ENCODE data around the gene PRR11.
"Not testable (repeated sequence)": the region's sequence is repeated elsewhere in the genome, so short reads cannot be mapped to it uniquely, and the experiment has no call there.

Gene PRR11

DNA sequence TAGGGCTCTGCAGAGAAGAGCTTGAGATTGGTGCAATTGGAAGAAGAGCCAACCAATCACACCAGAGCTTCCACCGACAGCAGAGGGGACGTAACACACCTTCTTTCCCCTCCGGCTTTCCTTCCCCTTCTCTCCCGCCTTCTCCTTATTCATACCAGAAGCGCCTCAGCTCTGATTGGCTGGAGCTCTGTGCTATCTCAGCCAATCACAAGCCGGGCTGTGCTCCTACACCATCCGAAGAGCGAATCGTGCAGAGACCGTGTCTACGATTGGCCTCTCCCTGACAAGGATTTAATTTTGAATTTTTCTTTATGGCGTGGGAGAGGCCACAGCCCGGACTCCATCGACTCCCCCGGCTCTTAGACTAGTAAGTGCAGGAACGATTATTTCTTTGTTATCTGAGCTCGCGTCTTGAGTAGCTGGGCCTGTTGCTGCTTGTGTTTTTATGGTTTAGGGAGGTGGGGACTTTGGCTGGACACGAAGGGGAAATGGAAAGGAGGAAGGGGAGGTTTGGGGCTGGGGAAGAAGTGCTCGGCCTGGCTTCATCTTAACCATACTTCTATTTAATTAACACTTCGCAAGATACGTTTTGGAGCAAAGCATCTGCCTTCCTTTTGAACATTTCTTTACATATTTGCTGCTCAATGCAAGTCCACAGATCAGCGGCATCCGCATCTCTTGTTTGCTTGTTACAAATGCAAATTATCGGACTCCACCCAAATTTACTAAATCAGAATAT is at the start of gene PRR11:
TSS of gene PRR11 (plus strand) at position 308 of the 739 bp plus-strand sequence. CDS start 14,007 bp downstream, outside the sequence.
- peak; percentile 99 for DNase-seq (ENCODE audit: low spot score)

DNA sequence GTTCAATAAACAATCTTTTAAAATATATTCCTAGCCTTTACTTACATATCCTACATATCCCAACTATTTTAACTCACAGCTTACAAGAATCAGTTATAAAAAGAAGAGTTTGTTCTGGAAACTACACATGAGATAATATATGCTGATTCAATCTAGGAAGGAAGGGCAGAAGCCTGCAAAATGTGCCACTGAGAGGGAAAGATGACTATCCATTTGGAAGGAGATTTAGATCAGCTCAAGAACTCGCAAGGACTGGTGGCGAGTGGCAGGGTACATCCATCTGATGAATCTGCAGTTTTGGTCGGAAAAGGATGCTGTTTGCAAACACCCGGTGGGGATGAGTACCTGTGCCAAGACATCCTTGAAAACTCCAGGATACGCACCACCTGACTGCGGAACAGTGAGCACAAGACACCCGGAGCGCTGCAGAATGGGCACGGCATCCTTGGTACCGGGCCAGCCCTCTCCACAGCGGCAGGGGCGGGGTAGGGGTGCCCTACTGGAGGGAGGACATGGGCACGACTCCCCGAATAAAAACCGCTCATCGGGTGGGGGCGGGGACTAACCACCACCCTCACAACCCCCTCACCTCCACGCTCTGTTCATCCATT is 49.6 kb upstream of the PRR11 start:
- DNase-seq (ENCODE audit: low spot score) = peak; percentile 70

- DNase-seq (ENCODE audit: low spot score) = peak; percentile 98
Observed at GRCh38 chr17:59106463-59107305, 48.9 kb upstream of the PRR11 start, which contains the start of gene TRIM37. TRIM37 (minus strand) TSS chr17:59106880; CDS start chr17:59106461, 419 bp downstream.

DNA sequence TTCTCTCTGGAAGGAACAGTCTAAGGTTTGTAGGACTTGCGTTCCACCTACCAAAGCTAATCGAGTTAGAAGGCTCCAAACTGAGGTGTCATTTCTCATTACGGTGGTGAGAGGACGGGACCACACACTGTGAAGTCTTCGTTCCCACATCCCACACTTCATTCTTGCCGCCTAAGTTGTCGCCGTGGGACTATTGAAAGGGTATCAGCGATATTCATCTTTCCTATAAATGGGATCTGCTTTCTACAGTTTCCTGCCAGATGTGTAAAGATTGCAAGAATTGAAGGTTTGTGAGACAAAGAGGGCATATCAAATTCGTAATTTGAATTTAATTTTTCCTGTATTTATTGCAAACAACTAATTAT is 48.3 kb upstream of the PRR11 start:
- no peak for DNase-seq (ENCODE audit: low spot score)

DNA sequence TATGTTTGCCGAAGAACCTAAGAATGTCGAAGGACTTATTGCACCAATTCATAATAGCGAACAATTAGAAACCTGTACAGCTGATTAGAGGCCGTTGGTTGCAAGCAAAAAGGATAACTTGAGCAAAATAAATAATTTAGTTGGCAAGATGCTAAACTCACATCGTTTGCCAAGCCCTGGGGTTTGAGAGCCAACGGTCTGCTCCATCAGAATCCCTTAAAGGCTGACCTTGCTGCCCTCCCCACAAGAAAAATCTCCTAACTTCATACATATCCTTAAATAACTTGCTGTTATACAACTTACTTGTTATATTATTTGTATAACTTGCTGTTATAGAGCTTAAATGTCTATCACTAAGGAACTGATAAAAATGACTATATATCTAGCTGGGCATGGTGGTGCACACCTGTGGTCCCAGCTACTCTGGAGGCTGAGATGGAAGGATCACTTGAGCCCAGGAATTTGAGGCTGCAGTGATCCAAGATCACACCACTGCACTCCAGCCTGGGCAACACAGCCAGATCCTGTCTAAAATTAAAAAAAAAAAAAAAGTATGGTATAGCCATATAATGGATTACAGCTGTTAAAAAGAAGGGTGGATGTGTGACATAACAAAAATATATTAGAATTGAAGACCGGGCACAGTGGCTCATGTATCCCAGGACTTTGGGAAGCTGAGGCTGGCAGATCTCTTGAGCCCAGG is 47.0 kb upstream of the PRR11 start:
- DNase-seq (ENCODE audit: low spot score) = no peak

- no peak for DNase-seq (ENCODE audit: low spot score)
Observed at GRCh38 chr17:59110973-59111372, 44.6 kb upstream of the PRR11 start.

DNA sequence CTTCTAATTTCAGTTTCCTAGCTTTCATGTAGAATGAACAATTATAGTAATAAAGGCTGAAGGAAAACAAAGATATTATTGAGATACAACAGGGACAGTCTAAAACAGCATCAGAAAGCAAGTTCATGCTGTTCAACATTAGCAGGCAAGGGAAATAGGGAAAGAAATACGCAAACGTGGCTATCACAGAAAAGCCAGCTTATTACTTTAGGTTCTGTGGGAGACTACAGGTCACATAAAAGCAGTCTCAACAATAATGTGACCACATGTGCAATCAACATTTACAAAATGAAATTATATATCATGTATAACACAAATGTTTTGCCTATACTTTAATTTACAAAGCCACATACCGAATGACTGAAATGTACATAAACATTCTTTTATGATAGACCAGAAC is 44.0 kb upstream of the PRR11 start:
- no peak for DNase-seq (ENCODE audit: low spot score)

GRCh38 chr17:59115474-59115873 is 40.1 kb upstream of the PRR11 start:
- no peak for DNase-seq (ENCODE audit: low spot score)

DNA sequence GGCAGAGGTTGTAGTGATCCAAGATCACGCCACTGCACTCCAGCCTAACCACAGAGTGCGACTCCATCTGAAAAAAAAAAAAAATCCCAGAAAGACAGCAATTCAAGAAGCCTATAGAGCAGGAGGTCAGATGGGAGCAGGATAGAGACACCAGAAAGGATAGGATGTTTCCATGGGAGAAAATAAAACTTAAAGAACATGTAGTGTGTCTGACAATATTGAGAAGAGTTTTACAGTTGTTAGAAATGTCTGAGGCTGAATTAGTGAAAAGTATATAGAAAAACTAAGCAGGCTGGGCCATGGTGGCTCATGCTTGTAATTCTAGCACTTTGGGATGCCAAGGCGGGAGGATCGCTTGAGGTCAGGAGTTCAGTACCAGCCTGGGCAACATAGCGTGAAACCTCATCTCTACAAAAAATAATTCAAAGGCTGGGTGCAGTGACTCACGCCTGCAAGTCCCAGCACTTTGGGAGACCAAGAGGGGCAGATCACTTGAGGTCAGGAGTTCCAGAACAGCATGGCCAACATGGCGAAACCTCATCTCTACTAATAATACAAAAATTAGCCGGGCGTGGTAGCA is 33.6 kb upstream of the PRR11 start:
- DNase-seq (ENCODE audit: low spot score) = no peak

GRCh38 chr17:59124665-59125064 is 30.9 kb upstream of the PRR11 start:
- no peak for DNase-seq (ENCODE audit: low spot score)

GRCh38 chr17:59126809-59127417 is 28.6 kb upstream of the PRR11 start:
- DNase-seq (ENCODE audit: low spot score) = no peak

DNA sequence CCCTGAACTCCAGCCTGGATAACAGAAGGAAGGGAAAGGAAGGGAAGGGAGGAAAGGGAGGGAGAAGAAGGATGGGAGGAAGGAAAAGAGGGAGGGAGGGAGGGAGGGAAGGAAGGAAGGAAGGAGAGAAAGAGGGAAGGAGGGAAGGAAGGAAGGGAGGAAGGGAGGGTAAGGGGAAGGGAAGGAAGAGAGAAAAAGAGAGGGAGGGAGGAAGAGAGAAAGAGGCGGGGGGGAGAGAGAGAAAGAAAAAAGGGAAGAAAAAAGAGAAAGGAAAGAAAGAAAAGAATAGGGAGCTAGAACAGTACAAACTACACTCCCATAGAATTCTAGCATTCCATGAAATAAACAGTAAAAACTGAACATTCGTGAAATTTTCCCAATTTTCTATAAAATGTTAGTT is 25.7 kb upstream of the PRR11 start:
- no peak for DNase-seq (ENCODE audit: low spot score)

- no peak for DNase-seq (ENCODE audit: low spot score)
Observed at GRCh38 chr17:59131131-59131530, 24.4 kb upstream of the PRR11 start.

- not testable (repeated sequence) for DNase-seq (ENCODE audit: low spot score)
Observed at GRCh38 chr17:59138339-59138738, 17.2 kb upstream of the PRR11 start.

DNA sequence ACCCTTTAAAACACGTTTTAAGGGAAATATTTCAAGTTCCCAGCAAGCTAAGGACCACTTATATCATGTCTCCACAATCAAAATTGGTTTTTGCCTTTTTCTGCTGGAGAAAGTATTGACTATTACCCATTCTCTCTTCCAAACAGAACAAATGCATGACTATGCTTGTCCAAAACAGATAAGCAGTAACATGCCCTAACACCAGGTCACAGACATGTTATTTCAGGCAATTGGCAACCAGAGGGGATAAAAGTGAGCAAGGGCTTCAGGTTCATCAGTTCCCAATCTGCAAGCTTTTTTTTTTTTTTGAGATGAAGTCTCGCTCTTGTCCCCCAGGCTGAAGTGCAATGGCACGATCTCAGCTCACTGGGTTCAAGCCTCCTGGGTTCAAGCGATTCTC is 15.6 kb upstream of the PRR11 start:
- DNase-seq (ENCODE audit: low spot score) = no peak

- DNase-seq (ENCODE audit: low spot score) = no peak
Observed at GRCh38 chr17:59141860-59142259, 13.7 kb upstream of the PRR11 start.

DNA sequence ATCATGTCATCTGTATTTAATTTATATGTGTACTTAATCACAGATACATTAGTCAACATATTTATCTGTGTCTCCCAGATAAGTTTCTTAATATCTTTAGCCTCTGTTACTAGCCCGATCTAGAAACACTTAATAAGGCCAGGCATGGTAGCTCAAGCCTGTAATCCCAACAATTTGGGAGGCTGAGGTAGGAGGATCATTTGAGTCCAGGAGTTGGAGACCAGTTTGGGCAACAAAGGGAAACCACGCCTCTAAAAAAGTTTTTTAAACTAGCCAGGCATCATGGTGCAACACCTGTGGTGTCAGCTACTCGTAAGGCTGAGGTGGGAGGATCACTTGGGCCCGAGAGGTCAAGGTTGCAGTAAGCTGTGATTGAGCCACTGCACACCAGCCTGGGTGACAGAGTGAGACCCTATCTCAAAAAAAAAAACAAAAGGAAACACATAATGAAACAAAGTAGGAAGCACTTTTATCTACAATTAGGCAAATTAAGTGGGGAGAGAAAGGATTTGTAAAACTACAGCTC is 9.9 kb upstream of the PRR11 start:
- DNase-seq (ENCODE audit: low spot score) = no peak

- DNase-seq (ENCODE audit: low spot score) = peak; percentile 61
Observed at GRCh38 chr17:59149051-59149450, 6.5 kb upstream of the PRR11 start.

DNA sequence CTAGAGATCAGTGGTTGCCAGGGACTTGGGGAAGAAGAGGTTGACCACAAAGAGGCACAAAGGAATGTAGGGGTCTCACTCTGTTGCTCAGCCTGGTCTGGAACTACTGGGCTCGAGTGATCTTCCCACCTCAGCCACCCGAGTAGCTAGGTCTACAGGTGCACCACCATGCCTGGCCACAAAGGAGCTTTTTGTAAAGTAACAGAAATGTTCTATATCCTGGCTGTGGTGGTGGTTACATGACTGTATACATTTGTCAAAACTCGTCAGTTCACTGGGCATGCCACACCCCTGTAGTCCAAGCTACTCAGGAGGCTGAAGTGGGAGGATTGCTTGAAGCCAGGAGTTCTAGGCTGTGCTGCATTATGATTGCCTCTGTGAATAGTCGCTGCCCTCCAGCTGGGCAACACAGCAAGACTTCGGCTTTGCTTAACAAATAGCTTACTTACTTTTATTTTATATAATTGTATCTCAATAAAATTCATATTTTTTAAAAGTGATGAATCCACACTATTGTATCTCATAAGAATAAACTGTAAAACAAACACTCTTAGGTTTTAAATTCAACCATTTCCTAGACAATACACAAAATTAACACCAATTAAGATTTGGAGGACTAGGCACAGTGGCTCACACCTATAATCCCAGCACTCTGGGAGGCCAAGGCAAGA is 5.6 kb upstream of the PRR11 start:
- DNase-seq (ENCODE audit: low spot score) = peak; percentile 35

DNA sequence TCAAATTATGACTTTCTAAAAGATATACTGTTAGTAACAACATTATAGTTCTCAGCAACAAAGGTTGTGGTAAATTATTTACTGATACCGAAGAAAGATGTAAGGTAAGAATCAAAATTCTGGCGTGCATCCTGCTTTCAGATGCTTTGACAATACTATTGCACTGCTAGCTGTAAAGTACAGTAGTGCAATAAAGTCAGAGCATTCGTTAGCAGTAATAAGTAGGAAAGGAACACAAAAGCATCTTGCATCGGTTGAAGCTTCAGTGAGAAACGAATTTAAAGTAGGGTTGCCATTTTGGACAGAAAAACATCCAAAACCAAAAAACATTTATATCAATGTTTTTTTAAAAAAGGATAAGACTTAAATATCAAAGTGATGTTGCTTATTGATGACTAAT is 4.5 kb upstream of the PRR11 start:
- DNase-seq (ENCODE audit: low spot score) = no peak

DNA sequence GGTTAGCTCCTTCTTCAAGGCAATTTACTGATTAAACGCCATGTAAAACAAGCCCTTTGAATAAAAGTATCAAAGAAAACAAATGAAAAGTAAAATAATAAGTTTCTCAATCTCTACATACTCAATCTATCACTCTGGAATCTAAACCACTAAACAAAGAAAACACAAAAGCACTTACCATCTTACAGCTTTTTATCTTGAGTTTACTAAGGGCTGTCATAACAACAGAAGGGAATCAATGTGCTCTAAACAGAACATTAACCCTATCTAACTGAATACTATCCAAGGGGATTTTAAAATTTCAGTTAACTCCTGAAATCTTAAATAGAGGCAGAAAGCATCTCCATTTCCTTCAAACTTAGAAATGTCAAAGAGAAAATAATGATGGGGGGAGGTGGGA is 4.0 kb upstream of the PRR11 start:
- no peak for DNase-seq (ENCODE audit: low spot score)
